KMS-11 (cell line): ENCODE data around the gene OR6X1.

ENCODE experiments used
- H2AFZ ChIP-seq: fragments of 200-600 bp; sonication (generic); 2 replicates; pipeline ENCODE4 v1.6.1; 2016; ENCODE audit warnings: antibody characterized with exemption, mixed run types, low read depth
- H3K27ac ChIP-seq: fragments of 200-600 bp; sonication (generic); 2 replicates; pipeline ENCODE4 v1.6.1; 2016; ENCODE audit warnings: mild to moderate bottlenecking, mixed run types
- H3K27me3 ChIP-seq: fragments of 200-600 bp; sonication (generic); 2 replicates; pipeline ENCODE4 v1.6.1; 2017; ENCODE audit warnings: mild to moderate bottlenecking, low read depth, mixed run types, moderate library complexity; ENCODE audit not compliant: insufficient read depth
- H3K36me3 ChIP-seq: fragments of 200-600 bp; sonication (generic); 2 replicates; pipeline ENCODE4 v1.6.1; 2017; ENCODE audit warnings: mild to moderate bottlenecking, mixed run types; ENCODE audit not compliant: insufficient read depth
- H3K4me1 ChIP-seq: fragments of 200-600 bp; sonication (generic); 2 replicates; pipeline ENCODE4 v1.6.1; 2016; ENCODE audit warnings: mild to moderate bottlenecking, low read depth, mixed run types; ENCODE audit not compliant: poor library complexity, severe bottlenecking
- H3K4me2 ChIP-seq: fragments of 200-600 bp; sonication (generic); 2 replicates; pipeline ENCODE4 v1.7.0; 2016; ENCODE audit warnings: mild to moderate bottlenecking, mixed run types
- H3K4me3 ChIP-seq: fragments of 200-600 bp; sonication (generic); IDR thresholded peaks from 2 replicates; pipeline ENCODE4 v1.6.1; 2017; ENCODE audit warnings: low read depth, low read length, mixed read lengths; ENCODE audit not compliant: insufficient read depth
- H3K79me2 ChIP-seq: fragments of 200-600 bp; sonication (generic); 2 replicates; pipeline ENCODE4 v1.6.1; 2016; ENCODE audit warnings: low read depth, mixed run types; ENCODE audit not compliant: insufficient read depth
- H3K9ac ChIP-seq: fragments of 200-600 bp; sonication (generic); 2 replicates; pipeline ENCODE4 v1.6.1; 2016; ENCODE audit warnings: mild to moderate bottlenecking, mixed run types
- H4K20me1 ChIP-seq: fragments of 200-600 bp; sonication (generic); 2 replicates; pipeline ENCODE4 v1.6.1; 2016; ENCODE audit warnings: mild to moderate bottlenecking, mixed run types; ENCODE audit not compliant: insufficient read depth
- TF ChIP-seq, protein P1 (sequence below): fragments of 200-600 bp; sonication (generic); conservative IDR thresholded peaks from 2 replicates; pipeline ENCODE4 v1.6.1; 2017; ENCODE audit warnings: low read depth, mild to moderate bottlenecking, antibody characterized with exemption, low read length, moderate library complexity, mixed read lengths

OR6X1 gene

DNA sequence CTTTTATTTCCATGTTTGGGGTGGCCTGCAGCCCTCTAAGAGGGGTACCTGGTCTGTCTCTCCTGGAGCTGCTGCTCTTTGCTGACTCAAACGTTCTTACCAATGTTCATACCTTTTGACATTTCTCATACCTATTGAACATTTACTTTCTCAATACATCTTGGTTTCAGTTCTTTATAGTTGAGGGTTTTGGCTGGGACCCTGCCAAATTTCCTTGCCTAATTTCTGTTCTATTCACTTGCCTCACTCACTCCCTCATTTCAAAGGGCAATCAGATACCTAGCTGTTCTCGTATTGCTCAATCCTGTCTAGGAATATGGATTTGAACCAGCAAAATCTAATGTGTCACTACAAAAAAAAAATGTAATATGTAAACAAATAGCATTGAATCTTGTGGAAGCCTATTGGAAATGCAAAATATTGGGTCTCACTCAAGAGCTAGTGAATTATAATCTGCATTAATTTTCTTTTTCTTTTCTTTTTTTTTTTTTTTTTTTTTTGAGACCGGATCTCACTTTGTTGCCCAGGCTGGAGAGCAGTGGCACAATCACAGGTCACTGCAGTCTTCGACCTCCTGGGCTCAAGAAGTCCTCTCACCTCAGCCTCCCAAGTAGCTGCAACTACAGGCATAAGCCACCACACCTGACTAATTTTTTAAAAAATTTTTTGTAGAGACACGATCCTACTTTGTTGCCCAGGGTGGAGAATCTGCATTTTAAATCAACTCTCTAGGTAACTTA lies 44.4 kb upstream of the OR6X1 start:
- no peaks in the 10 kb centered on the region for H3K4me1 ChIP-seq
- no peak overlapping the region for H3K9ac ChIP-seq
- H3K79me2 ChIP-seq = no peaks in the 10 kb centered on the region
- H3K27ac ChIP-seq = no peak overlapping the region
- H2AFZ ChIP-seq = no peak overlapping the region
- TF ChIP-seq, protein P1, sequence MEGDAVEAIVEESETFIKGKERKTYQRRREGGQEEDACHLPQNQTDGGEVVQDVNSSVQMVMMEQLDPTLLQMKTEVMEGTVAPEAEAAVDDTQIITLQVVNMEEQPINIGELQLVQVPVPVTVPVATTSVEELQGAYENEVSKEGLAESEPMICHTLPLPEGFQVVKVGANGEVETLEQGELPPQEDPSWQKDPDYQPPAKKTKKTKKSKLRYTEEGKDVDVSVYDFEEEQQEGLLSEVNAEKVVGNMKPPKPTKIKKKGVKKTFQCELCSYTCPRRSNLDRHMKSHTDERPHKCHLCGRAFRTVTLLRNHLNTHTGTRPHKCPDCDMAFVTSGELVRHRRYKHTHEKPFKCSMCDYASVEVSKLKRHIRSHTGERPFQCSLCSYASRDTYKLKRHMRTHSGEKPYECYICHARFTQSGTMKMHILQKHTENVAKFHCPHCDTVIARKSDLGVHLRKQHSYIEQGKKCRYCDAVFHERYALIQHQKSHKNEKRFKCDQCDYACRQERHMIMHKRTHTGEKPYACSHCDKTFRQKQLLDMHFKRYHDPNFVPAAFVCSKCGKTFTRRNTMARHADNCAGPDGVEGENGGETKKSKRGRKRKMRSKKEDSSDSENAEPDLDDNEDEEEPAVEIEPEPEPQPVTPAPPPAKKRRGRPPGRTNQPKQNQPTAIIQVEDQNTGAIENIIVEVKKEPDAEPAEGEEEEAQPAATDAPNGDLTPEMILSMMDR = no peak
- no peaks in the 10 kb centered on the region for H3K27me3 ChIP-seq
- no peak overlapping the region for H3K4me3 ChIP-seq
- H3K36me3 ChIP-seq = no peaks in the 10 kb centered on the region
- H3K4me2 ChIP-seq = no peak overlapping the region
- no peaks in the 10 kb centered on the region for H4K20me1 ChIP-seq

DNA sequence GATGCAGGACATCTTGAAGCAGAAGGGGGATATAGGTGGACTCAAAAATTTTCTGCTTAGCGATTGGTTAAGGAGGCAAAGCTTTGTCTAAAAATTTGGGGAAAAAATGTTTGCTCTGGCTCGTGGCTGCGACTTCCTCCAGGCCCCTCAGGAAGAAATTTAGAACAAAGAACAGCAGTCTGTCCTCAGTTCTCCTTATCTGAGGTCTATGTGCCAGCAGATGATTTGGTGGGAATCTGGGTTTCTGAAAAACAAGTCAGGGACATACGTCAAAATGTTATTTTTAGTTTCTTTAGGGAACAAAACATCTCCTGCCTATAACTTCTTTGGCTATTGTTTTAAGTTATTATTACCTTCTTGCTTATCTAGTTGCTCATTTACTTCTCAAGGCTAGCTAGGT lies 43.8 kb upstream of the OR6X1 start:
- no peak overlapping the region for H3K27ac ChIP-seq
- H4K20me1 ChIP-seq = no peaks in the 10 kb centered on the region
- no peaks in the 10 kb centered on the region for H3K4me1 ChIP-seq
- TF ChIP-seq, protein P1 = no peak
- no peak overlapping the region for H3K9ac ChIP-seq
- H3K27me3 ChIP-seq = no peaks in the 10 kb centered on the region
- H3K36me3 ChIP-seq = no peaks in the 10 kb centered on the region
- H2AFZ ChIP-seq = no peak overlapping the region
- no peak overlapping the region for H3K4me3 ChIP-seq
- H3K4me2 ChIP-seq = no peak overlapping the region
- H3K79me2 ChIP-seq = no peaks in the 10 kb centered on the region

DNA sequence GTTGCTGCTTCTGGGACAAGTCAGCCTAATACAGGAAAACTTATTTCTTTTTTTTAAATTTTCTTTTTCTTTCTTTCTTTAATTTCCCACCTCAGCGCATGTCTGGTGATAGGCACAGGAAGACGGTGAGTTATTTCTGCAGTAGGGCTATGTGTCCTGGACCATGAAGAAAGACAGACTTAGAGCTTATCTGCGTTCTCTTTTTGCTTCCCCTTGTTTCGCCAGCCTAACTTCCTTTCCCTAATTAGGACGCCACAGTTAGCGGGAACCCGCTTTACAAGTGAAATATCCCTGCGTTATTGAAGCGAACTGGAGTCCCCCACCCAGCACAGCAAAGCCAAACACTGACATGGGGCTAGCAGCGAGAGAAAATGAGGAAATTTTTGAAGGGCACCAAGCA lies 43.2 kb upstream of the OR6X1 start:
- H3K9ac ChIP-seq = no peak overlapping the region
- H3K4me2 ChIP-seq = no peak overlapping the region
- no peaks in the 10 kb centered on the region for H3K79me2 ChIP-seq
- no peak overlapping the region for H3K4me3 ChIP-seq
- no peak overlapping the region for H3K27ac ChIP-seq
- H3K36me3 ChIP-seq = no peaks in the 10 kb centered on the region
- H2AFZ ChIP-seq = no peak overlapping the region
- H3K4me1 ChIP-seq = no peaks in the 10 kb centered on the region
- no peaks in the 10 kb centered on the region for H4K20me1 ChIP-seq
- TF ChIP-seq, protein P1 = no peak
- no peaks in the 10 kb centered on the region for H3K27me3 ChIP-seq

DNA sequence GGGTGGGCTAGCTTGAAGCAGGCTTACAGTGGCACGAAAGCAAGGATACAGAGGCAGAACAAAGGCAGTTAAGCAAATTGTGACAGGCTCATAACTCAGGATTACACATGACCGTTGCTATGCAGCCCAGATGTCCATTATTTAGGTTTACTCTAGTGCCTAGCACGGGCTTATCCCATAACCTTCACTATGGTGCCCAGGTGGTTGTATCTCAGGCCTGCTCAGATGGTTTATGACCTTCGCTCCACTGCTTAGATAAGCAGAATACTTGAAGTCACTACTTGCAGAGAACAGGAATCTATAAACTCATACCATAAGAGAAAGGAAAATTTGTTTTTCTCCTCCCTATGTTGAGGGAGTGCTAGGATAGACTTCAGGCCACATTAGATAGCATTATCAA lies 42.8 kb upstream of the OR6X1 start:
- H3K4me3 ChIP-seq = no peak overlapping the region
- TF ChIP-seq, protein P1 = no peak
- H4K20me1 ChIP-seq = no peaks in the 10 kb centered on the region
- H3K36me3 ChIP-seq = no peaks in the 10 kb centered on the region
- no peak overlapping the region for H3K9ac ChIP-seq
- no peak overlapping the region for H3K4me2 ChIP-seq
- no peaks in the 10 kb centered on the region for H3K27me3 ChIP-seq
- no peaks in the 10 kb centered on the region for H3K4me1 ChIP-seq
- no peak overlapping the region for H3K27ac ChIP-seq
- H2AFZ ChIP-seq = no peak overlapping the region
- no peaks in the 10 kb centered on the region for H3K79me2 ChIP-seq
